Measurements from ENCODE around the gene B4GALNT1.

The B4GALNT1 gene

GRCh38 chr12:57625261-57626032, 7.6 kb downstream of the B4GALNT1 start:
- Histone ChIP-seq H3K9me3 (ENCODE audit: severe bottlenecking) (no peaks in the 10 kb centered on the region), H3K27me3 (ENCODE audit: insufficient read depth, low read depth, severe bottlenecking) (no peaks in the 10 kb centered on the region)

GRCh38 chr12:57624441-57625220, 8.4 kb downstream of the B4GALNT1 start:
- no peaks in the 10 kb centered on the region for H3K27me3 ChIP-seq (ENCODE audit: insufficient read depth, low read depth, severe bottlenecking)
- H3K9me3 ChIP-seq (ENCODE audit: severe bottlenecking) = no peaks in the 10 kb centered on the region
- DNase-seq = no peak
- TF ChIP-seq CTCF (IDR thresholded peaks at IDR 0.05; ENCODE audit: low read depth, low read length) = no peak
- H3K4me3 ChIP-seq (ENCODE audit: low read depth, low read length) = no peak overlapping the region
- H3K27ac ChIP-seq = no peak overlapping the region
- H3K36me3 ChIP-seq = peaks cover 88% of the 10 kb centered on the region

More at GRCh38 chr12:57625261-57626032, 7.6 kb downstream of the B4GALNT1 start:
- no peak overlapping the region for H3K27ac ChIP-seq
- no peak overlapping the region for H3K4me3 ChIP-seq (ENCODE audit: low read depth, low read length)
- H3K36me3 ChIP-seq = peaks cover 84% of the 10 kb centered on the region
- no peak for TF ChIP-seq CTCF (IDR thresholded peaks at IDR 0.05; ENCODE audit: low read depth, low read length)
- DNase-seq = no peak

GRCh38 chr12:57623811-57624390, 9.1 kb downstream of the B4GALNT1 start:
- TF ChIP-seq CTCF (IDR thresholded peaks at IDR 0.05; ENCODE audit: low read depth, low read length) = no peak
- DNase-seq = no peak
- Histone ChIP-seq H3K36me3 (peaks cover 88% of the 10 kb centered on the region), H3K9me3 (ENCODE audit: severe bottlenecking) (no peaks in the 10 kb centered on the region), H3K4me3 (ENCODE audit: low read depth, low read length) (no peak overlapping the region), H3K27ac (no peak overlapping the region), H3K27me3 (ENCODE audit: insufficient read depth, low read depth, severe bottlenecking) (no peaks in the 10 kb centered on the region)

- Histone ChIP-seq H3K27me3 (ENCODE audit: insufficient read depth, low read depth, severe bottlenecking) (no peaks in the 10 kb centered on the region), H3K4me3 (ENCODE audit: low read depth, low read length) (no peak overlapping the region), H3K27ac (no peak overlapping the region), H3K9me3 (ENCODE audit: severe bottlenecking) (no peaks in the 10 kb centered on the region), H3K36me3 (peaks cover 84% of the 10 kb centered on the region)
- DNase-seq = no peak
- TF ChIP-seq CTCF (IDR thresholded peaks at IDR 0.05; ENCODE audit: low read depth, low read length) = no peak
Measured at GRCh38 chr12:57623385-57623784, 9.6 kb downstream of the B4GALNT1 start.

- no peaks in the 10 kb centered on the region for H3K9me3 ChIP-seq (ENCODE audit: severe bottlenecking)
- TF ChIP-seq CTCF (IDR thresholded peaks at IDR 0.05; ENCODE audit: low read depth, low read length) = no peak
- H3K4me3 ChIP-seq (ENCODE audit: low read depth, low read length) = no peak overlapping the region
- DNase-seq = no peak
- no peak overlapping the region for H3K27ac ChIP-seq
- peaks cover 80% of the 10 kb centered on the region for H3K36me3 ChIP-seq
- no peaks in the 10 kb centered on the region for H3K27me3 ChIP-seq (ENCODE audit: insufficient read depth, low read depth, severe bottlenecking)
Measured at GRCh38 chr12:57622293-57623245, 10.4 kb downstream of the B4GALNT1 start.

Data from WERI-Rb-1 (cell line).